ENCODE data around the gene DDX28. TPM values are rescaled to one million over a fixed set of nuclear protein-coding genes. Genes with fewer than 3 reads are reported as not detected.

Gene DDX28
- total and polyA plus RNA-seq, 9 of the 15 experiments (the other 6 are each of a cell fraction or from before 2014, with no cell fraction given) = 2.8 to 24.5 (median 15.9) TPM

DNA sequence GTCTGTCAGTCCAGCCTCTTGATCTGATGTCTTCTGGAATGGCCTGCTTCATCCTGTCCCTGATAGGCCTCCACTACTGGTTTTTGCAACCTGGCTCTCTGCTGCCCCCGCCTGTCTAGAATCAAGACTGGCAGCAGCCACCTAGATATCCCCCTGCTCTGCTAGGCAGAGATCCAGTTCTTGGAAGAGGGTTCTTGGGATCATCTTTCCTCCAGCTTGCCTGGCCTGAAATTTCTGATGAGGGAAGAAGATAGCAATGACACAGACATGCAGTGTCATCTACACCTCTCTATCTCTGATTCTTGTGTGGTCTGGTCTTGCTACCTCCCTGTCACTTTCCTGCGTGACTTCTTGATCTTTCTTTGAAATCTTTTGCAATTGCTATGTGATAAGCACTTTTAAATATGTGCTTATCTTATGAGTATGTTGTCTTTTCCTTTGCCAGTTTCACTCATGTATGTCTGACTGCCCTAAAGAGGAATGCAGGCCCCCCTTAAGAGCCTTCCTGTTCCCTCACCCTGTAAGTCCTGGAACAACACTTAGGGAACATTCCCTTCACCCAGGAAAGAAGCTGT, 41.8 kb upstream of the DDX28 start (continued):
- TF ChIP-seq STAG1 (CRISPR knock-in tag; IDR thresholded peaks at IDR 0.05; ENCODE audit: borderline replicate concordance) (peak; percentile 80; the same call in 1 of the 2 replicates), ZBTB5 (IDR thresholded peaks at IDR 0.05) (peak; percentile 96), ZNF431 (CRISPR knock-in tag; IDR thresholded peaks at IDR 0.05) (no peak), SMAD4 (CRISPR knock-in tag; conservative IDR thresholded peaks at IDR 0.05) (peak; percentile 67), ESRRA (IDR thresholded peaks at IDR 0.05; ENCODE audit: borderline replicate concordance, low read depth) (peak; percentile 73; the same call in 1 of the 2 replicates), SOX6 (IDR thresholded peaks at IDR 0.05) (peak; percentile 73; the same call in 1 of the 2 replicates), TEAD1 (CRISPR knock-in tag; IDR thresholded peaks at IDR 0.05) (peak in 1 of 2 experiments; percentile 60; a peak in 1 of 4 replicates), STAT5A (IDR thresholded peaks at IDR 0.05; ENCODE audit: borderline replicate concordance, low read length) (peak; percentile 15; the same call in 1 of the 2 replicates), LARP7 (IDR thresholded peaks at IDR 0.05) (no peak), MAFF (IDR thresholded peaks at IDR 0.05; ENCODE audit: low read length) (no peak), RAD21 (CRISPR knock-in tag; conservative IDR thresholded peaks at IDR 0.05 in 1 of 2, IDR thresholded peaks at IDR 0.05 in 1 of 2) (peak; percentile 72 to 78), CBFA2T3 (IDR thresholded peaks at IDR 0.05) (peak; percentile 49; the same call in 1 of the 2 replicates), SRF (CRISPR knock-in tag; IDR thresholded peaks at IDR 0.05) (peak in 1 of 2 experiments; percentile 71; a peak in 1 of 4 replicates), NFE2 (IDR thresholded peaks at IDR 0.05; ENCODE audit: low read depth) (peak; percentile 76), BHLHE40 (IDR thresholded peaks at IDR 0.05; ENCODE audit: low read length) (0 out of 2 replicates have a peak, but pooled peaks have one; percentile 34), MEIS2 (IDR thresholded peaks at IDR 0.05; ENCODE audit: partially characterized antibody) (peak; percentile 53), FOSL1 (tag; conservative IDR thresholded peaks at IDR 0.05) (peak; percentile 69), POLR2A (conservative IDR thresholded peaks at IDR 0.05) (no peak), CEBPG (CRISPR knock-in tag; IDR thresholded peaks at IDR 0.05) (no peak), CEBPG (tag; conservative IDR thresholded peaks at IDR 0.05 in 1 of 2, IDR thresholded peaks at IDR 0.05 in 1 of 2) (0 out of 4 replicates have a peak, but pooled peaks of 1 of the 2 experiments have one; percentile 13)
- TF ChIP-seq, protein P1, sequence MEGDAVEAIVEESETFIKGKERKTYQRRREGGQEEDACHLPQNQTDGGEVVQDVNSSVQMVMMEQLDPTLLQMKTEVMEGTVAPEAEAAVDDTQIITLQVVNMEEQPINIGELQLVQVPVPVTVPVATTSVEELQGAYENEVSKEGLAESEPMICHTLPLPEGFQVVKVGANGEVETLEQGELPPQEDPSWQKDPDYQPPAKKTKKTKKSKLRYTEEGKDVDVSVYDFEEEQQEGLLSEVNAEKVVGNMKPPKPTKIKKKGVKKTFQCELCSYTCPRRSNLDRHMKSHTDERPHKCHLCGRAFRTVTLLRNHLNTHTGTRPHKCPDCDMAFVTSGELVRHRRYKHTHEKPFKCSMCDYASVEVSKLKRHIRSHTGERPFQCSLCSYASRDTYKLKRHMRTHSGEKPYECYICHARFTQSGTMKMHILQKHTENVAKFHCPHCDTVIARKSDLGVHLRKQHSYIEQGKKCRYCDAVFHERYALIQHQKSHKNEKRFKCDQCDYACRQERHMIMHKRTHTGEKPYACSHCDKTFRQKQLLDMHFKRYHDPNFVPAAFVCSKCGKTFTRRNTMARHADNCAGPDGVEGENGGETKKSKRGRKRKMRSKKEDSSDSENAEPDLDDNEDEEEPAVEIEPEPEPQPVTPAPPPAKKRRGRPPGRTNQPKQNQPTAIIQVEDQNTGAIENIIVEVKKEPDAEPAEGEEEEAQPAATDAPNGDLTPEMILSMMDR (IDR thresholded peaks at IDR 0.05 in 2 of 3, conservative IDR thresholded peaks at IDR 0.05 in 1 of 3; ENCODE audit: insufficient read depth in 2 of 3, low read depth in 1 of 3, low read length in 3 of 3) = peak; percentile 86 to 95 (median 91)
- TF ChIP-seq, protein P2, sequence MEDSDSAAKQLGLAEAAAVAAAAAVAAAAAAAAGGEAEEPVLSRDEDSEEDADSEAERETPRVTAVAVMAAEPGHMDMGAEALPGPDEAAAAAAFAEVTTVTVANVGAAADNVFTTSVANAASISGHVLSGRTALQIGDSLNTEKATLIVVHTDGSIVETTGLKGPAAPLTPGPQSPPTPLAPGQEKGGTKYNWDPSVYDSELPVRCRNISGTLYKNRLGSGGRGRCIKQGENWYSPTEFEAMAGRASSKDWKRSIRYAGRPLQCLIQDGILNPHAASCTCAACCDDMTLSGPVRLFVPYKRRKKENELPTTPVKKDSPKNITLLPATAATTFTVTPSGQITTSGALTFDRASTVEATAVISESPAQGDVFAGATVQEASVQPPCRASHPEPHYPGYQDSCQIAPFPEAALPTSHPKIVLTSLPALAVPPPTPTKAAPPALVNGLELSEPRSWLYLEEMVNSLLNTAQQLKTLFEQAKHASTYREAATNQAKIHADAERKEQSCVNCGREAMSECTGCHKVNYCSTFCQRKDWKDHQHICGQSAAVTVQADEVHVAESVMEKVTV (CRISPR knock-in tag; IDR thresholded peaks at IDR 0.05) = peak; percentile 51; the same call in 1 of the 2 replicates
- TF ChIP-seq, protein P3, sequence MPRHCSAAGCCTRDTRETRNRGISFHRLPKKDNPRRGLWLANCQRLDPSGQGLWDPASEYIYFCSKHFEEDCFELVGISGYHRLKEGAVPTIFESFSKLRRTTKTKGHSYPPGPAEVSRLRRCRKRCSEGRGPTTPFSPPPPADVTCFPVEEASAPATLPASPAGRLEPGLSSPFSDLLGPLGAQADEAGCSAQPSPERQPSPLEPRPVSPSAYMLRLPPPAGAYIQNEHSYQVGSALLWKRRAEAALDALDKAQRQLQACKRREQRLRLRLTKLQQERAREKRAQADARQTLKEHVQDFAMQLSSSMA (CRISPR knock-in tag; IDR thresholded peaks at IDR 0.05) = no peak

Data from K562 (cell line).